GM18507 (cell line): ENCODE results near the gene UBE3D.
"Not testable (repeated sequence)": the region's sequence is repeated elsewhere in the genome, so short reads cannot be mapped to it uniquely, and the experiment has no call there.

Source experiments
- DNase-seq: peaks from one replicate; pipeline ENCODE4 v3.0.0; 2011; ENCODE audit warnings: low read depth; ENCODE audit not compliant: insufficient read length; ENCODE audit errors: extremely low spot score
- FAIRE-seq: peaks from 2 replicates; lab custom pipeline; 2011; peaks lifted over from hg19 to GRCh38; lab: Jason Lieb, UNC

Gene UBE3D

DNA sequence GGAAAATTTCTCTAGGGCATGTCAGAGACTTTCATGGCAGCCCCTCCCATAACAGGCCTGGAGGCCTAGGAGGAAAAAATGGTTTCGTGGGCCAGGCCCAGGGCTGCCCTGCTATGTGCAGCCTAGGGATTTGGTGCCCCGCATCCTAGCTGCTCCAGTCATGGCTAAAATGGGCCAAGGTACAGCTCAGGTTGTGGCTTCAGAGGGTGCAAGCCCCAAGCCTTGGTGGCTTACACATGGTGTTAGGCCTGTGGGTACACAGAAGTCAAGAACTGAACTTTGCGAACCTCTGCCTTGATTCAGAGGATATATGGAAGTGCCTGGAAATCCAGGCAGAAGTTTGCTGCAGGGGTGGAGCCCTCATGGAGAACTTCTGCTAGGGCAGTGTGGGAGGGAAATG lies 134.7 kb downstream of the UBE3D start:
- not testable (repeated sequence) for DNase-seq, FAIRE-seq

- no peak for DNase-seq
- no peak for FAIRE-seq
Measured at GRCh38 chr6:82924799-82925535, 140.7 kb downstream of the UBE3D start.

- DNase-seq (no peak), FAIRE-seq (no peak)
Measured at GRCh38 chr6:82921258-82921657, 144.4 kb downstream of the UBE3D start.

DNA sequence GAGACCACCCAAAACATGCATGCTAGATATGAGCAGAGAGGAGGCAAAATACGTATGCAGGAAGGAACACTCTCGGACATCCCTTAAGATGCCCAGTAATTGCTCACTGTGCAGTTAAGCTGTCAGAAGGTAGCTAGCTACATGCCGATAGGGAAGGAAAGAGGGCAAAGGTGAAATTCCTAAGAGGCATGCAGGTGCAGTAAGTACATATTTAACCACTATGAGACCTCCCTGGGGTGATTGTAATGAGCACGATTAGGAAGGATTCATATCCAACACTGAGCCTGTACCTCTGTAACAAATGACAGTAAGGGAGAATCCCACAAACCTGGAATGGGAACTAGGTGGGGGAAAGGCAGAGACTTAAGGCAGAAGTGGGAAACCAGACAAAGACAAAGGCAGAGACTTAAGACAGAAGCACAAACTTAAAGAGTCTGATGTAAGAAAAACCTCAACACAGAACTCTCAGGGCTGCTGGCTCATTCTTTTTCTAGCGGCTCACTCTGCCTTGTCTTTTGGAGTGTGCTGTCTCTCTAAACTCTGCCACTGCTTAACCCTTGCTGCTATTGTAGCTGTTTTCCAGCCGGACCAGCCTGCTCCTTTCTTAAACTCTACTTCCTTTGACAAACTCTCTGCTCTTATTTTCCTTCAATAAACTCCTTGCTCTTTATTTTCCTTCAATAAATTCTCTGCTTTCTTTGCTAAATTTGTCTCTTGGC lies 148.1 kb downstream of the UBE3D start:
- no peak for DNase-seq
- FAIRE-seq, result no peak

- FAIRE-seq (no peak), DNase-seq (no peak)
Measured at GRCh38 chr6:82915666-82916065, 150.0 kb downstream of the UBE3D start.

DNA sequence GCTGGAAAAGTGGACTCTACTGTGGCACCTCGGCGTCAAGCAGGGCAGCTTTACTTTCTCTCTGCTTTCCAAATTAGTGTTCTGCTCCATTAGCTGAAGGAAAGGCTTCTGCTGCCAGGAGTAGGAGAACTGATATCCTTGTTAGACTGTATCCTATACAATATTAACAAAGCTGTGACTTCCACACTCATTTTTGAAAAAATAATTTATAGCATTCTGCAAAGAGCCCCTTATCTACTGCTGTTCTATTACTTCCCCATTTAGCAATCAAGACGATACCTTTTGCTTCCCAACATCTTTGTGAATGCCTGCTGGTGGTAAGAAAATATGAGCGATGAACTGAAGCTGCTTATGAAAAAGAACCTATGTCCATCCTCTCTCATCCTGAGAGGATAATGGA lies 151.1 kb downstream of the UBE3D start:
- no peak for FAIRE-seq
- no peak for DNase-seq

GRCh38 chr6:82910820-82911219 lies 154.8 kb downstream of the UBE3D start:
- FAIRE-seq (no peak), DNase-seq (no peak)

- no peak for FAIRE-seq
- DNase-seq, result no peak
Measured at GRCh38 chr6:82910395-82910794, 155.2 kb downstream of the UBE3D start.

GRCh38 chr6:82909551-82909950 lies 156.1 kb downstream of the UBE3D start:
- no peak for FAIRE-seq
- no peak for DNase-seq

- no peak for DNase-seq
Measured at GRCh38 chr6:82908661-82909060, 157.0 kb downstream of the UBE3D start.

GRCh38 chr6:82906951-82907350 lies 158.7 kb downstream of the UBE3D start:
- DNase-seq, result no peak
- no peak for FAIRE-seq

More at GRCh38 chr6:82908661-82909060, 157.0 kb downstream of the UBE3D start:
- FAIRE-seq, result no peak

- FAIRE-seq (no peak), DNase-seq (no peak)
Measured at GRCh38 chr6:82906489-82906888, 159.2 kb downstream of the UBE3D start.

GRCh38 chr6:82904860-82905259 lies 160.8 kb downstream of the UBE3D start:
- no peak for DNase-seq

GRCh38 chr6:82904257-82904656 lies 161.4 kb downstream of the UBE3D start:
- FAIRE-seq (no peak), DNase-seq (no peak)

More at GRCh38 chr6:82904860-82905259, 160.8 kb downstream of the UBE3D start:
- no peak for FAIRE-seq

GRCh38 chr6:82902290-82902689 lies 163.4 kb downstream of the UBE3D start:
- no peak for DNase-seq
- no peak for FAIRE-seq

- DNase-seq (no peak), FAIRE-seq (no peak)
Measured at GRCh38 chr6:82894653-82895259, 170.9 kb downstream of the UBE3D start.

DNA sequence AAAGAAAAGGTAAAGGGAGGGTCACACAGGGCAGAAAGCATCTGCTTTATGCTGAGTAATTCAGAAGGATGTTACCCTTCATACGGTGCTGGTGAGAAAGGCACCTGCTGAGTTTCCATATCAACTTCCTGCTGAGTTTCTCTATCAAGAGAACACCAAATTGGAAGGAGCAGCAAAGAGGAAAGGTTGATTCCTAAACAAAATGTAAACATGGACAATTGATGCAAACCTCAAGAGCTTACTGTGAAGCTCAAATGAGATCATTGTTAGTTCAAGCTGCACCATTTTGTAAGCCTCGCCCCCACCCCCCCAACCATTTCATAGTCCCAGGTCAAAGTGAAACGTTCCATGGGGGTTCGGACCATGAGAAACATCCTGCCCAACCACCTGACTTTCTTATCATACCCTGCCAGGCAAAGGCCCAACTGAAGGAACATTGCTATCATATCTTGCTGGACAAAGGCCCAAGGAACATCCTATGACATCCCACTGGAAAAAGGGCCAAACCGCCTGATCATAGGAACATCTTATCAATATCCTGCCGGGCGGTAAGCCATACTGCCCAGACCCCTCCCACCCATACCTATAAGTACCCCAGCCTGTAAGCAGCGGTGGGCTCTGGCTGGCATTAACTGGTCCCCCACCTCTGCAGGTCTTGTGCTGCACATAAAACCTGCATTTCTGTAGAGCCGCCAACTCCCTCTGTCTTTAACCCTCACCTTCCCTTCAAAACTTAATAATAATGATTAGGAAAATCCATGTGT lies 171.6 kb downstream of the UBE3D start:
- FAIRE-seq, result no peak

GRCh38 chr6:82891503-82891902 lies 174.1 kb downstream of the UBE3D start:
- FAIRE-seq, DNase-seq: not testable (repeated sequence)

More for the DNA sequence above, 171.6 kb downstream of the UBE3D start:
- DNase-seq, result no peak

DNA sequence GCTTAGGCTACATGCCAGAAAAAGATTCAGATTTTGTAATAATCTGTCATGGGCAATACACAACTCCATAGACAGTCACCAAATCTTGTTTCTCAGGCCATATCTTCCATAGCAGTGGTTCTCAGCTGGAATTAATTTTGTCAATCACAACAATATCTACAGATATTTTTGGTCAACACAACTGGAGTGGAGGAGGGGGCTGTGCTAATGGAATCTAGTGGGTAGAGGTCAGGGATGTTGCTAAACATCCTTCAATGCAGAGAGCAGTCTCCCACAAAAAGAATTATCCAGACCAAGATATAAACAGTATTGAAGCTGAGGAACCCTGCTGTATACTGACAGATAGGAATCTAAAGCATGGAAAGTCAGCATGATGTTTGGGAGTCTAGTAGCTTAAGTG lies 174.6 kb downstream of the UBE3D start:
- no peak for DNase-seq
- FAIRE-seq, result no peak

DNA sequence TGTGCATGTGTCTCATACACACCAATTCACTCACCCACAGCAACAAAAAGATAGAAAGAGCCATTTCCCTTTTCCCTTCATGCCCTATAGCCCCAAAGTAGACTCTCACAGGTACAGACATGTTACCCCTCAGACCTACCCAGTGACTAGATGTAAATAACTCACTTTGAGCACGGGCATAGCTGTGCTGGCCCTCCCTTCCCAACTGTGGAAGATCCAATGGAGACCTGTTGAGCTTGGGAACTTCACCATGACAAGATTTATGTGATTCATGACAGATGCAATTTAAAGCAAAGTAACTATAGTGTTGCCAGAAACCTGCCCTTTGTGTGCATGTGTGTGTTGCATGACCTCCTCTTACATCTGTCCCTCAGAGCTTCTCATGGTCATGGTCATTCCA lies 175.4 kb downstream of the UBE3D start:
- no peak for DNase-seq
- FAIRE-seq, result no peak
